HG02642 (cell line): ENCODE results near the gene FBXL17.

Experiments used
- ATAC-seq: cut with Tn5 transposase; IDR thresholded peaks from one replicate; pipeline ENCODE4 v1.9.1; 2021; ENCODE audit warnings: mild to moderate bottlenecking; ENCODE audit not compliant: unreplicated experiment, poor library complexity

Gene FBXL17

GRCh38 chr5:107968406-107968843 lies 413.5 kb downstream of the FBXL17 start:
- no peak for ATAC-seq

GRCh38 chr5:107966201-107966600 lies 415.7 kb downstream of the FBXL17 start:
- no peak for ATAC-seq

- ATAC-seq, result no peak
These were observed 417.2 kb downstream of the FBXL17 start for GRCh38 chr5:107964722-107965121.

GRCh38 chr5:107959573-107960279 lies 422.2 kb downstream of the FBXL17 start:
- no peak for ATAC-seq

- no peak for ATAC-seq
These were observed 423.0 kb downstream of the FBXL17 start for GRCh38 chr5:107958861-107959260.

GRCh38 chr5:107958432-107958831 lies 423.5 kb downstream of the FBXL17 start:
- no peak for ATAC-seq

GRCh38 chr5:107957051-107957450 lies 424.8 kb downstream of the FBXL17 start:
- ATAC-seq, result no peak

GRCh38 chr5:107955321-107955720 lies 426.6 kb downstream of the FBXL17 start:
- no peak for ATAC-seq

- no peak for ATAC-seq
These were observed 427.6 kb downstream of the FBXL17 start for GRCh38 chr5:107954254-107954653.

- no peak for ATAC-seq
These were observed 429.4 kb downstream of the FBXL17 start for GRCh38 chr5:107952450-107952849.

GRCh38 chr5:107951309-107951708 lies 430.6 kb downstream of the FBXL17 start:
- no peak for ATAC-seq

- ATAC-seq, result no peak
These were observed 431.1 kb downstream of the FBXL17 start for GRCh38 chr5:107950776-107951175.

GRCh38 chr5:107949688-107950341 lies 432.1 kb downstream of the FBXL17 start:
- ATAC-seq, result no peak

- ATAC-seq, result no peak
These were observed 433.5 kb downstream of the FBXL17 start for GRCh38 chr5:107948377-107948776.

GRCh38 chr5:107945061-107945460 lies 436.8 kb downstream of the FBXL17 start:
- ATAC-seq, result no peak

GRCh38 chr5:107943923-107944322 lies 438.0 kb downstream of the FBXL17 start:
- ATAC-seq, result no peak

- ATAC-seq, result no peak
These were observed 440.9 kb downstream of the FBXL17 start for GRCh38 chr5:107941036-107941435.

GRCh38 chr5:107937651-107938355 lies 444.1 kb downstream of the FBXL17 start:
- ATAC-seq, result no peak

GRCh38 chr5:107937204-107937603 lies 444.7 kb downstream of the FBXL17 start:
- ATAC-seq, result no peak

GRCh38 chr5:107936515-107936914 lies 445.4 kb downstream of the FBXL17 start:
- no peak for ATAC-seq

GRCh38 chr5:107935645-107936044 lies 446.3 kb downstream of the FBXL17 start:
- ATAC-seq, result no peak
